ENCODE measurements around the gene ZNF320.
A peak's percentile ranks its signal among the peaks of the same experiment; 100 is the strongest.
"Not testable (repeated sequence)": the region's sequence is repeated elsewhere in the genome, so short reads cannot be mapped to it uniquely, and the experiment has no call there.

ZNF320 gene

GRCh38 chr19:52910648-52911047 is 13.2 kb upstream of the ZNF320 start:
- H3K9ac ChIP-seq (ENCODE audit: low read length in 2 of 2) = no peak overlapping the region

GRCh38 chr19:52904052-52904780 is 6.8 kb upstream of the ZNF320 start:
- H3K27me3 ChIP-seq (ENCODE audit: control insufficient read depth in 1 of 2, insufficient read depth in 2 of 2, low read length in 2 of 2); H3K36me3 ChIP-seq (ENCODE audit: control insufficient read depth in 2 of 2, insufficient read depth in 2 of 2, low read length in 2 of 2); H3K4me3 ChIP-seq (ENCODE audit: low read length in 2 of 2); H3K9me3 ChIP-seq (ENCODE audit: control insufficient read depth in 2 of 2, low read length in 2 of 2); H3K27ac ChIP-seq (ENCODE audit: low read length); H3K4me1 ChIP-seq (ENCODE audit: control insufficient read depth, insufficient read depth, low read length); H3K9ac ChIP-seq (ENCODE audit: low read length in 2 of 2): not testable (repeated sequence)

More at GRCh38 chr19:52910648-52911047, 13.2 kb upstream of the ZNF320 start:
- no peaks in the 10 kb centered on the region for H3K27me3 ChIP-seq (ENCODE audit: control insufficient read depth in 1 of 2, insufficient read depth in 2 of 2, low read length in 2 of 2)
- H3K4me1 ChIP-seq (ENCODE audit: control insufficient read depth, insufficient read depth, low read length) = no peaks in the 10 kb centered on the region
- H3K4me3 ChIP-seq (ENCODE audit: low read length in 2 of 2) = no peak overlapping the region
- no peak overlapping the region for H3K27ac ChIP-seq (ENCODE audit: low read length)
- peaks cover 0 to 10% of the 10 kb centered on the region in 2 donors for H3K36me3 ChIP-seq (ENCODE audit: control insufficient read depth in 2 of 2, insufficient read depth in 2 of 2, low read length in 2 of 2)
- no peaks in the 10 kb centered on the region for H3K9me3 ChIP-seq (ENCODE audit: control insufficient read depth in 2 of 2, low read length in 2 of 2)

GRCh38 chr19:52901842-52902241 is 4.4 kb upstream of the ZNF320 start:
- Histone ChIP-seq H3K4me1 (ENCODE audit: control insufficient read depth, insufficient read depth, low read length) (peaks cover 6% of the 10 kb centered on the region), H3K27ac (ENCODE audit: low read length) (no peak overlapping the region), H3K9ac (ENCODE audit: low read length in 2 of 2) (no peak overlapping the region), H3K4me3 (ENCODE audit: low read length in 2 of 2) (no peak overlapping the region), H3K9me3 (ENCODE audit: control insufficient read depth in 2 of 2, low read length in 2 of 2) (no peaks in the 10 kb centered on the region), H3K27me3 (ENCODE audit: control insufficient read depth in 1 of 2, insufficient read depth in 2 of 2, low read length in 2 of 2) (no peaks in the 10 kb centered on the region), H3K36me3 (ENCODE audit: control insufficient read depth in 2 of 2, insufficient read depth in 2 of 2, low read length in 2 of 2) (peaks cover 0 to under 1% of the 10 kb centered on the region in 2 donors)

- not testable (repeated sequence) for H3K9ac ChIP-seq (ENCODE audit: low read length in 2 of 2); H3K27ac ChIP-seq (ENCODE audit: low read length); H3K4me3 ChIP-seq (ENCODE audit: low read length in 2 of 2)
Observed at GRCh38 chr19:52898596-52898995, 1.2 kb upstream of the ZNF320 start.

GRCh38 chr19:52898101-52898500 is 666 bp upstream of the ZNF320 start:
- Histone ChIP-seq H3K36me3 (ENCODE audit: control insufficient read depth in 2 of 2, insufficient read depth in 2 of 2, low read length in 2 of 2) (peaks cover 2 to 5% of the 10 kb centered on the region in 2 donors), H3K27ac (ENCODE audit: low read length) (peak overlapping the region; percentile 88), H3K4me3 (ENCODE audit: low read length in 2 of 2) (peak overlapping the region; percentile 99), H3K27me3 (ENCODE audit: control insufficient read depth in 1 of 2, insufficient read depth in 2 of 2, low read length in 2 of 2) (no peaks in the 10 kb centered on the region), H3K9me3 (ENCODE audit: control insufficient read depth in 2 of 2, low read length in 2 of 2) (no peaks in the 10 kb centered on the region), H3K9ac (ENCODE audit: low read length in 2 of 2) (peak overlapping the region; percentile 74 to 99), H3K4me1 (ENCODE audit: control insufficient read depth, insufficient read depth, low read length) (peaks cover 10% of the 10 kb centered on the region)

More at GRCh38 chr19:52898596-52898995, 1.2 kb upstream of the ZNF320 start:
- H3K36me3 ChIP-seq (ENCODE audit: control insufficient read depth in 2 of 2, insufficient read depth in 2 of 2, low read length in 2 of 2); H3K27me3 ChIP-seq (ENCODE audit: control insufficient read depth in 1 of 2, insufficient read depth in 2 of 2, low read length in 2 of 2); H3K9me3 ChIP-seq (ENCODE audit: control insufficient read depth in 2 of 2, low read length in 2 of 2): not testable (repeated sequence)
- H3K4me1 ChIP-seq (ENCODE audit: control insufficient read depth, insufficient read depth, low read length) = peaks cover 10% of the 10 kb centered on the region

- H3K27ac ChIP-seq (ENCODE audit: low read length) = peak overlapping the region; percentile 88
- H3K36me3 ChIP-seq (ENCODE audit: control insufficient read depth in 2 of 2, insufficient read depth in 2 of 2, low read length in 2 of 2) = peaks cover 2 to 5% of the 10 kb centered on the region in 2 donors
- peak overlapping the region; percentile 93 to 99 for H3K9ac ChIP-seq (ENCODE audit: low read length in 2 of 2)
- H3K27me3 ChIP-seq (ENCODE audit: control insufficient read depth in 1 of 2, insufficient read depth in 2 of 2, low read length in 2 of 2) = no peaks in the 10 kb centered on the region
- no peaks in the 10 kb centered on the region for H3K9me3 ChIP-seq (ENCODE audit: control insufficient read depth in 2 of 2, low read length in 2 of 2)
- H3K4me3 ChIP-seq (ENCODE audit: low read length in 2 of 2) = peak overlapping the region; percentile 99
- peaks cover 10% of the 10 kb centered on the region for H3K4me1 ChIP-seq (ENCODE audit: control insufficient read depth, insufficient read depth, low read length)
Observed at GRCh38 chr19:52896431-52897137, 851 bp downstream of the ZNF320 start.

GRCh38 chr19:52891336-52891735 is 6.1 kb downstream of the ZNF320 start:
- no peak overlapping the region for H3K9ac ChIP-seq (ENCODE audit: low read length in 2 of 2)
- peaks cover 17 to 29% of the 10 kb centered on the region in 2 donors for H3K36me3 ChIP-seq (ENCODE audit: control insufficient read depth in 2 of 2, insufficient read depth in 2 of 2, low read length in 2 of 2)
- H3K4me1 ChIP-seq (ENCODE audit: control insufficient read depth, insufficient read depth, low read length) = no peaks in the 10 kb centered on the region
- no peak overlapping the region for H3K4me3 ChIP-seq (ENCODE audit: low read length in 2 of 2)
- H3K27ac ChIP-seq (ENCODE audit: low read length) = no peak overlapping the region
- H3K27me3 ChIP-seq (ENCODE audit: control insufficient read depth in 1 of 2, insufficient read depth in 2 of 2, low read length in 2 of 2) = no peaks in the 10 kb centered on the region
- H3K9me3 ChIP-seq (ENCODE audit: control insufficient read depth in 2 of 2, low read length in 2 of 2) = no peaks in the 10 kb centered on the region

- H3K36me3 ChIP-seq (ENCODE audit: control insufficient read depth in 2 of 2, insufficient read depth in 2 of 2, low read length in 2 of 2) = peaks cover 17 to 32% of the 10 kb centered on the region in 2 donors
- H3K27me3 ChIP-seq (ENCODE audit: control insufficient read depth in 1 of 2, insufficient read depth in 2 of 2, low read length in 2 of 2) = no peaks in the 10 kb centered on the region
- no peak overlapping the region for H3K4me3 ChIP-seq (ENCODE audit: low read length in 2 of 2)
- H3K27ac ChIP-seq (ENCODE audit: low read length) = no peak overlapping the region
- H3K9me3 ChIP-seq (ENCODE audit: control insufficient read depth in 2 of 2, low read length in 2 of 2) = no peaks in the 10 kb centered on the region
- H3K9ac ChIP-seq (ENCODE audit: low read length in 2 of 2) = no peak overlapping the region
- no peaks in the 10 kb centered on the region for H3K4me1 ChIP-seq (ENCODE audit: control insufficient read depth, insufficient read depth, low read length)
Observed at GRCh38 chr19:52889931-52890330, 7.5 kb downstream of the ZNF320 start.

- Histone ChIP-seq H3K4me3 (ENCODE audit: low read length in 2 of 2) (no peak overlapping the region), H3K36me3 (ENCODE audit: control insufficient read depth in 2 of 2, insufficient read depth in 2 of 2, low read length in 2 of 2) (peaks cover 25 to 40% of the 10 kb centered on the region in 2 donors), H3K9me3 (ENCODE audit: control insufficient read depth in 2 of 2, low read length in 2 of 2) (no peaks in the 10 kb centered on the region), H3K9ac (ENCODE audit: low read length in 2 of 2) (no peak overlapping the region), H3K4me1 (ENCODE audit: control insufficient read depth, insufficient read depth, low read length) (no peaks in the 10 kb centered on the region), H3K27me3 (ENCODE audit: control insufficient read depth in 1 of 2, insufficient read depth in 2 of 2, low read length in 2 of 2) (no peaks in the 10 kb centered on the region), H3K27ac (ENCODE audit: low read length) (no peak overlapping the region)
Observed at GRCh38 chr19:52889076-52889475, 8.4 kb downstream of the ZNF320 start.

GRCh38 chr19:52880895-52881389 is 16.5 kb downstream of the ZNF320 start:
- Histone ChIP-seq H3K27ac (ENCODE audit: low read length) (no peak overlapping the region), H3K4me3 (ENCODE audit: low read length in 2 of 2) (no peak overlapping the region), H3K27me3 (ENCODE audit: control insufficient read depth in 1 of 2, insufficient read depth in 2 of 2, low read length in 2 of 2) (no peaks in the 10 kb centered on the region), H3K9me3 (ENCODE audit: control insufficient read depth in 2 of 2, low read length in 2 of 2) (peaks cover 0 to 7% of the 10 kb centered on the region in 2 donors), H3K36me3 (ENCODE audit: control insufficient read depth in 2 of 2, insufficient read depth in 2 of 2, low read length in 2 of 2) (peaks cover 38 to 54% of the 10 kb centered on the region in 2 donors), H3K4me1 (ENCODE audit: control insufficient read depth, insufficient read depth, low read length) (no peaks in the 10 kb centered on the region), H3K9ac (ENCODE audit: low read length in 2 of 2) (no peak overlapping the region)

GRCh38 chr19:52872996-52873395 is 24.4 kb downstream of the ZNF320 start:
- not testable (repeated sequence) for H3K9ac ChIP-seq (ENCODE audit: low read length in 2 of 2); H3K4me1 ChIP-seq (ENCODE audit: control insufficient read depth, insufficient read depth, low read length); H3K9me3 ChIP-seq (ENCODE audit: control insufficient read depth in 2 of 2, low read length in 2 of 2); H3K27me3 ChIP-seq (ENCODE audit: control insufficient read depth in 1 of 2, insufficient read depth in 2 of 2, low read length in 2 of 2); H3K4me3 ChIP-seq (ENCODE audit: low read length in 2 of 2); H3K36me3 ChIP-seq (ENCODE audit: control insufficient read depth in 2 of 2, insufficient read depth in 2 of 2, low read length in 2 of 2); H3K27ac ChIP-seq (ENCODE audit: low read length)

All from stomach smooth muscle (tissue), 2 donors.